ENCODE results near the gene OR10G4. TPM values are rescaled to one million over a fixed set of nuclear protein-coding genes. Genes with fewer than 3 reads are reported as not detected.

The OR10G4 gene
- total RNA-seq (not detected in 2 replicates), polyA plus RNA-seq (not detected in 2 replicates), polyA minus RNA-seq (ENCODE audit: low replicate concordance) (not detected in 2 replicates)
- polyA plus RNA-seq (2012), result not detected in 2 replicates

- H3K79me2 ChIP-seq (ENCODE audit: control insufficient read depth, insufficient read depth, low read length), result no peaks in the 10 kb centered on the region
- no peak for TF ChIP-seq CTCF (conservative IDR thresholded peaks at IDR 0.05 in 1 of 2, IDR thresholded peaks at IDR 0.05 in 1 of 2; ENCODE audit: low read depth in 1 of 2, low read length in 2 of 2)
- TF ChIP-seq EZH2 (IDR thresholded peaks at IDR 0.05; ENCODE audit: low read length, missing control alignments), result no peak
Measured at GRCh38 chr11:124012697-124013096, at the start of gene OR10G4. Gene OR10G4, plus strand, starts transcription at chr11:124012997. Its CDS starts 2,578 bp downstream, at chr11:124015575.

GRCh38 chr11:123973816-123974215 is 39.0 kb upstream of the OR10G4 start:
- Histone ChIP-seq H3K4me3 (replicated peaks in 1 of 4; ENCODE audit: control extremely low read depth in 1 of 4, insufficient read depth in 1 of 4, low read depth in 3 of 4, low read length in 4 of 4) (no peak overlapping the region), H3K79me2 (ENCODE audit: control insufficient read depth, insufficient read depth, low read length) (no peaks in the 10 kb centered on the region), H3K9me3 (ENCODE audit: control insufficient read depth, insufficient read depth, low read depth, low read length) (no peaks in the 10 kb centered on the region), H3K27me3 (ENCODE audit: control insufficient read depth, insufficient read depth, low read length) (no peaks in the 10 kb centered on the region), H3K9ac (ENCODE audit: insufficient read depth, low read length) (no peak overlapping the region), H3K4me1 (ENCODE audit: control insufficient read depth, extremely low read depth, insufficient read depth, low read length) (no peaks in the 10 kb centered on the region), H2AFZ (ENCODE audit: low read length) (no peak overlapping the region), H3K27ac (ENCODE audit: insufficient read depth, low read length) (no peak overlapping the region), H3K4me2 (ENCODE audit: extremely low read depth, insufficient read depth, low read length) (no peak overlapping the region), H4K20me1 (ENCODE audit: control insufficient read depth, extremely low read depth, insufficient read depth, low read length) (no peaks in the 10 kb centered on the region), H3K36me3 (ENCODE audit: control insufficient read depth, insufficient read depth, low read length) (no peaks in the 10 kb centered on the region)
- TF ChIP-seq CTCF (conservative IDR thresholded peaks at IDR 0.05 in 1 of 2, IDR thresholded peaks at IDR 0.05 in 1 of 2; ENCODE audit: low read depth in 1 of 2, low read length in 2 of 2) (no peak), EZH2 (IDR thresholded peaks at IDR 0.05; ENCODE audit: low read length, missing control alignments) (no peak)
- peak; percentile 27 to 81 for DNase-seq (ENCODE audit: low read depth in 2 of 2)

More at GRCh38 chr11:124012697-124013096, at the start of gene OR10G4:
- no peak within 1 kb of the TSS for H3K27ac ChIP-seq (ENCODE audit: insufficient read depth, low read length)
- H3K27me3 ChIP-seq (ENCODE audit: control insufficient read depth, insufficient read depth, low read length), result no peaks in the 10 kb centered on the region
- H3K9ac ChIP-seq (ENCODE audit: insufficient read depth, low read length), result no peak within 1 kb of the TSS
- no peaks in the 10 kb centered on the region for H3K36me3 ChIP-seq (ENCODE audit: control insufficient read depth, insufficient read depth, low read length)
- H3K4me2 ChIP-seq (ENCODE audit: extremely low read depth, insufficient read depth, low read length), result no peak within 1 kb of the TSS
- H3K4me3 ChIP-seq (replicated peaks in 1 of 4; ENCODE audit: control extremely low read depth in 1 of 4, insufficient read depth in 1 of 4, low read depth in 3 of 4, low read length in 4 of 4), result no peak within 1 kb of the TSS
- H3K4me1 ChIP-seq (ENCODE audit: control insufficient read depth, extremely low read depth, insufficient read depth, low read length), result no peaks in the 10 kb centered on the region
- no peak for DNase-seq (ENCODE audit: low read depth in 2 of 2)
- H3K9me3 ChIP-seq (ENCODE audit: control insufficient read depth, insufficient read depth, low read depth, low read length), result no peaks in the 10 kb centered on the region
- H2AFZ ChIP-seq (ENCODE audit: low read length), result no peak within 1 kb of the TSS
- no peaks in the 10 kb centered on the region for H4K20me1 ChIP-seq (ENCODE audit: control insufficient read depth, extremely low read depth, insufficient read depth, low read length)

DNA sequence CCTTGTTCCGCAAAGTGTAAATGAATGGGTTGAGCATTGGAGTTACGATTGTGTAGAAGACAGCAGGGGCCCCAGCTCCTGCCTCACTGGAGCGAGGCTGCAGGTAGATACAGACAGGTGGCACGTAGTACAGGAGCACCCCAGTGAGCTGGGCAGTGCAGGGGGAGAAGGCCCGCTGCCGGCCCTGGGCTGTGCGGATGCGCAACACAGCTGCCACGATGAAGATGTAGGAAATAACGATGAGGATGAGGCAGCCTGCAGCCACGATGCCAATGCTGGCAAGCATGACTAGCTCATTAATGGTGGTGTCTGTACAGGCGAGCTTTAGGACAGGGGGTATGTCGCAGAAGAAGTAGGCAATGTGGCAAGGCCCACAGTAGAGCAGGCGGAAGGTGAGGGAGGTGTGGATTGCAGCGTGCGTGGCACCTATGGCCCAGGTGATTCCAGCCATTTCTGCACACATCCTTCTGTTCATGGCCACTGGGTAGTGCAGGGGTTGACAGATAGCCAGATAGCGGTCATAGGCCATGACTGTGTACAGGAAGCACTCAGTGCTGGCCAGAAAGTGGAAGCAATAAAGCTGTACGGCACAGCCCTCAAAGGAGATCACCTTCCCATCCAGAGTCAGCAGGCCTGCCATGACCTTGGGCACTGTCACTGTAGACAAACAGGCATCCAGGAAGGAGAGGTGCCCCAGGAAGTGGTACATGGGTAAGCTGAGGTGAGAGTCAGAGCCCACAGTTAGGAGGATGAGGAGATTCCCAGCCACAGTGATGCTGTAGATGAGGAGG is 35.8 kb upstream of the OR10G4 start:
- Histone ChIP-seq H3K4me1 (ENCODE audit: control insufficient read depth, extremely low read depth, insufficient read depth, low read length) (no peaks in the 10 kb centered on the region), H3K79me2 (ENCODE audit: control insufficient read depth, insufficient read depth, low read length) (no peaks in the 10 kb centered on the region), H3K4me2 (ENCODE audit: extremely low read depth, insufficient read depth, low read length) (no peak overlapping the region), H3K27ac (ENCODE audit: insufficient read depth, low read length) (no peak overlapping the region), H3K27me3 (ENCODE audit: control insufficient read depth, insufficient read depth, low read length) (no peaks in the 10 kb centered on the region), H2AFZ (ENCODE audit: low read length) (no peak overlapping the region), H3K9ac (ENCODE audit: insufficient read depth, low read length) (no peak overlapping the region), H3K9me3 (ENCODE audit: control insufficient read depth, insufficient read depth, low read depth, low read length) (no peaks in the 10 kb centered on the region), H4K20me1 (ENCODE audit: control insufficient read depth, extremely low read depth, insufficient read depth, low read length) (no peaks in the 10 kb centered on the region), H3K36me3 (ENCODE audit: control insufficient read depth, insufficient read depth, low read length) (no peaks in the 10 kb centered on the region), H3K4me3 (replicated peaks in 1 of 4; ENCODE audit: control extremely low read depth in 1 of 4, insufficient read depth in 1 of 4, low read depth in 3 of 4, low read length in 4 of 4) (no peak overlapping the region)
- TF ChIP-seq EZH2 (IDR thresholded peaks at IDR 0.05; ENCODE audit: low read length, missing control alignments), result no peak
- no peak for TF ChIP-seq CTCF (conservative IDR thresholded peaks at IDR 0.05 in 1 of 2, IDR thresholded peaks at IDR 0.05 in 1 of 2; ENCODE audit: low read depth in 1 of 2, low read length in 2 of 2)
- DNase-seq (ENCODE audit: low read depth in 2 of 2), result no peak
